BLaER1 (cell line): Measurements from ENCODE around the gene SLC38A8.

Experiments
- H3K27ac ChIP-seq: shearing (Covaris generic); formaldehyde crosslinking; 2 replicates; pipeline ENCODE4 v1.8.1; 2022
- H3K27me3 ChIP-seq: shearing (Covaris generic); formaldehyde crosslinking; 2 replicates; pipeline ENCODE4 v1.8.1; 2022
- H3K36me3 ChIP-seq: shearing (Covaris generic); formaldehyde crosslinking; 2 replicates; pipeline ENCODE4 v1.8.1; 2022
- H3K4me1 ChIP-seq: shearing (Covaris generic); formaldehyde crosslinking; 2 replicates; pipeline ENCODE4 v1.8.1; 2022
- H3K4me2 ChIP-seq: shearing (Covaris generic); formaldehyde crosslinking; 2 replicates; pipeline ENCODE4 v1.8.1; 2022
- H3K4me3 ChIP-seq: shearing (Covaris generic); formaldehyde crosslinking; 2 replicates; pipeline ENCODE4 v1.8.1; 2022
- H3K9ac ChIP-seq: shearing (Covaris generic); formaldehyde crosslinking; 2 replicates; pipeline ENCODE4 v1.8.1; 2022
- H3K9me3 ChIP-seq: shearing (Covaris generic); formaldehyde crosslinking; 2 replicates; pipeline ENCODE4 v1.8.1; 2022
- H4K20me1 ChIP-seq: shearing (Covaris generic); formaldehyde crosslinking; 2 replicates; pipeline ENCODE4 v1.8.1; 2022
- Cebpa-rat ChIP-seq: shearing (Covaris generic); IDR thresholded peaks from 2 replicates; pipeline ENCODE4 v1.8.1; 2022

SLC38A8 gene

GRCh38 chr16:83994703-83995102 lies 47.9 kb downstream of the SLC38A8 start:
- H4K20me1 ChIP-seq: no peaks in the 10 kb centered on the region
- no peak for TF ChIP-seq Cebpa-rat
- H3K4me2 ChIP-seq: peak overlapping the region; percentile 74
- H3K9me3 ChIP-seq: no peaks in the 10 kb centered on the region
- H3K9ac ChIP-seq: no peak overlapping the region
- H3K4me1 ChIP-seq: peaks cover 47% of the 10 kb centered on the region
- H3K27me3 ChIP-seq: no peaks in the 10 kb centered on the region
- no peak overlapping the region for H3K27ac ChIP-seq
- no peaks in the 10 kb centered on the region for H3K36me3 ChIP-seq
- H3K4me3 ChIP-seq: no peak overlapping the region

- no peaks in the 10 kb centered on the region for H3K36me3 ChIP-seq
- H3K4me2 ChIP-seq: peak overlapping the region; percentile 74
Observed at GRCh38 chr16:83994087-83994486, 48.5 kb downstream of the SLC38A8 start.

GRCh38 chr16:83992624-83993023 lies 50.0 kb downstream of the SLC38A8 start:
- Histone ChIP-seq H3K9me3 (no peaks in the 10 kb centered on the region), H4K20me1 (no peaks in the 10 kb centered on the region), H3K4me1 (peaks cover 47% of the 10 kb centered on the region), H3K36me3 (no peaks in the 10 kb centered on the region), H3K9ac (no peak overlapping the region), H3K4me2 (0 out of 2 replicates have a peak overlapping the region, but pooled peaks have one; percentile 74), H3K27ac (no peak overlapping the region), H3K4me3 (no peak overlapping the region), H3K27me3 (no peaks in the 10 kb centered on the region)
- TF ChIP-seq Cebpa-rat: no peak

More at GRCh38 chr16:83994087-83994486, 48.5 kb downstream of the SLC38A8 start:
- no peaks in the 10 kb centered on the region for H4K20me1 ChIP-seq
- H3K27me3 ChIP-seq: no peaks in the 10 kb centered on the region
- no peaks in the 10 kb centered on the region for H3K9me3 ChIP-seq
- no peak overlapping the region for H3K9ac ChIP-seq
- H3K4me1 ChIP-seq: peaks cover 47% of the 10 kb centered on the region
- TF ChIP-seq Cebpa-rat: peak; percentile 96
- no peak overlapping the region for H3K4me3 ChIP-seq
- H3K27ac ChIP-seq: no peak overlapping the region

- TF ChIP-seq Cebpa-rat: no peak
- H3K36me3 ChIP-seq: no peaks in the 10 kb centered on the region
- H3K27ac ChIP-seq: no peak overlapping the region
- no peaks in the 10 kb centered on the region for H4K20me1 ChIP-seq
- no peak overlapping the region for H3K4me3 ChIP-seq
- H3K9ac ChIP-seq: no peak overlapping the region
- no peaks in the 10 kb centered on the region for H3K27me3 ChIP-seq
- peaks cover 30% of the 10 kb centered on the region for H3K4me1 ChIP-seq
- H3K9me3 ChIP-seq: no peaks in the 10 kb centered on the region
- no peak overlapping the region for H3K4me2 ChIP-seq
Observed at GRCh38 chr16:83990492-83990891, 52.1 kb downstream of the SLC38A8 start.

- H3K9ac ChIP-seq: no peak overlapping the region
Observed at GRCh38 chr16:83989300-83989699, 53.3 kb downstream of the SLC38A8 start.

GRCh38 chr16:83983491-83983890 lies 59.1 kb downstream of the SLC38A8 start:
- TF ChIP-seq Cebpa-rat: no peak

More at GRCh38 chr16:83989300-83989699, 53.3 kb downstream of the SLC38A8 start:
- Histone ChIP-seq H3K4me3 (no peak overlapping the region), H3K27me3 (no peaks in the 10 kb centered on the region), H3K9me3 (no peaks in the 10 kb centered on the region), H3K4me1 (peaks cover 18% of the 10 kb centered on the region), H3K4me2 (no peak overlapping the region), H3K36me3 (no peaks in the 10 kb centered on the region), H4K20me1 (no peaks in the 10 kb centered on the region), H3K27ac (no peak overlapping the region)
- TF ChIP-seq Cebpa-rat: no peak

GRCh38 chr16:83981799-83982198 lies 60.8 kb downstream of the SLC38A8 start:
- no peaks in the 10 kb centered on the region for H4K20me1 ChIP-seq
- H3K9me3 ChIP-seq: peaks cover 21% of the 10 kb centered on the region
- no peak overlapping the region for H3K27ac ChIP-seq
- TF ChIP-seq Cebpa-rat: no peak
- H3K27me3 ChIP-seq: no peaks in the 10 kb centered on the region
- H3K4me1 ChIP-seq: no peaks in the 10 kb centered on the region
- H3K4me3 ChIP-seq: no peak overlapping the region
- H3K36me3 ChIP-seq: no peaks in the 10 kb centered on the region
- no peak overlapping the region for H3K4me2 ChIP-seq
- no peak overlapping the region for H3K9ac ChIP-seq

More at GRCh38 chr16:83983491-83983890, 59.1 kb downstream of the SLC38A8 start:
- peaks cover 9% of the 10 kb centered on the region for H3K9me3 ChIP-seq
- H3K4me3 ChIP-seq: no peak overlapping the region
- no peak overlapping the region for H3K27ac ChIP-seq
- H3K4me1 ChIP-seq: no peaks in the 10 kb centered on the region
- no peaks in the 10 kb centered on the region for H4K20me1 ChIP-seq
- no peak overlapping the region for H3K9ac ChIP-seq
- no peak overlapping the region for H3K4me2 ChIP-seq
- H3K27me3 ChIP-seq: no peaks in the 10 kb centered on the region
- no peaks in the 10 kb centered on the region for H3K36me3 ChIP-seq

GRCh38 chr16:83980794-83981193 lies 61.8 kb downstream of the SLC38A8 start:
- Histone ChIP-seq H3K4me1 (no peaks in the 10 kb centered on the region), H3K27ac (no peak overlapping the region), H3K27me3 (no peaks in the 10 kb centered on the region), H3K4me2 (no peak overlapping the region), H3K9ac (no peak overlapping the region), H3K9me3 (peaks cover 21% of the 10 kb centered on the region), H3K4me3 (no peak overlapping the region), H3K36me3 (no peaks in the 10 kb centered on the region), H4K20me1 (no peaks in the 10 kb centered on the region)
- no peak for TF ChIP-seq Cebpa-rat

- Histone ChIP-seq H4K20me1 (no peaks in the 10 kb centered on the region), H3K9ac (no peak overlapping the region), H3K4me2 (no peak overlapping the region), H3K36me3 (no peaks in the 10 kb centered on the region), H3K4me3 (no peak overlapping the region), H3K9me3 (peaks cover 21% of the 10 kb centered on the region), H3K27me3 (no peaks in the 10 kb centered on the region), H3K27ac (no peak overlapping the region), H3K4me1 (peaks cover 5% of the 10 kb centered on the region; the same call in 1 of the 2 replicates)
- TF ChIP-seq Cebpa-rat: no peak
Observed at GRCh38 chr16:83979441-83979840, 63.2 kb downstream of the SLC38A8 start.

GRCh38 chr16:83978401-83978904 lies 64.1 kb downstream of the SLC38A8 start:
- H3K4me3 ChIP-seq: no peak overlapping the region
- H3K27ac ChIP-seq: no peak overlapping the region
- no peaks in the 10 kb centered on the region for H3K27me3 ChIP-seq
- H3K36me3 ChIP-seq: no peaks in the 10 kb centered on the region
- H3K9ac ChIP-seq: no peak overlapping the region
- H3K9me3 ChIP-seq: peaks cover 21% of the 10 kb centered on the region
- no peak overlapping the region for H3K4me2 ChIP-seq
- no peak for TF ChIP-seq Cebpa-rat
- no peaks in the 10 kb centered on the region for H4K20me1 ChIP-seq
- peaks cover 12% of the 10 kb centered on the region; the same call in 1 of the 2 replicates for H3K4me1 ChIP-seq
